ENCODE data around the gene TNPO1. TPM values are rescaled to one million over a fixed set of nuclear protein-coding genes. Genes with fewer than 3 reads are reported as not detected.

TNPO1 gene
- polyA plus RNA-seq, 1 donor from 2014 or later = 103 TPM

- H3K79me2 ChIP-seq (replicated peaks; ENCODE audit: insufficient read depth, low read length) = peaks cover 11% of the 10 kb centered on the region
- no peak for TF ChIP-seq RAD21 (conservative IDR thresholded peaks at IDR 0.05)
- no peak for TF ChIP-seq EZH2 (IDR thresholded peaks at IDR 0.05; ENCODE audit: borderline replicate concordance, insufficient read depth, low read length, poor library complexity, severe bottlenecking)
- TF ChIP-seq POLR2AphosphoS5 (IDR thresholded peaks at IDR 0.05) = no peak
- TF ChIP-seq SMC3 (conservative IDR thresholded peaks at IDR 0.05; ENCODE audit: poor library complexity) = no peak
These were observed 68.4 kb downstream of the TNPO1 start for GRCh38 chr5:72884892-72885291.

GRCh38 chr5:72885824-72886223 is 69.4 kb downstream of the TNPO1 start:
- Histone ChIP-seq H3K4me3 (ENCODE audit: low read length) (no peak overlapping the region), H3K4me2 (ENCODE audit: low read length) (no peak overlapping the region), H2AFZ (ENCODE audit: low read depth, low read length) (no peak overlapping the region), H3K36me3 (ENCODE audit: insufficient read depth, low read length) (peaks cover 37% of the 10 kb centered on the region), H3F3A (ENCODE audit: insufficient read depth, low read length, poor library complexity, severe bottlenecking) (no peaks in the 10 kb centered on the region), H3K9me3 (ENCODE audit: low read length) (no peaks in the 10 kb centered on the region), H3K9ac (ENCODE audit: low read length) (no peak overlapping the region), H4K20me1 (ENCODE audit: insufficient read depth) (no peaks in the 10 kb centered on the region), H3K27me3 (ENCODE audit: insufficient read depth, low read depth, low read length) (no peaks in the 10 kb centered on the region), H3K9me2 (ENCODE audit: insufficient read depth, low read length) (no peaks in the 10 kb centered on the region), H3K27ac (ENCODE audit: low read length) (no peak overlapping the region), H3K79me2 (replicated peaks; ENCODE audit: insufficient read depth, low read length) (peaks cover 11% of the 10 kb centered on the region)
- TF ChIP-seq POLR2AphosphoS5 (IDR thresholded peaks at IDR 0.05) = no peak

More at GRCh38 chr5:72884892-72885291, 68.4 kb downstream of the TNPO1 start:
- Histone ChIP-seq H3K4me3 (ENCODE audit: low read length) (no peak overlapping the region), H3F3A (ENCODE audit: insufficient read depth, low read length, poor library complexity, severe bottlenecking) (no peaks in the 10 kb centered on the region), H3K9me2 (ENCODE audit: insufficient read depth, low read length) (no peaks in the 10 kb centered on the region), H3K9ac (ENCODE audit: low read length) (no peak overlapping the region), H3K27ac (ENCODE audit: low read length) (no peak overlapping the region), H3K4me2 (ENCODE audit: low read length) (no peak overlapping the region), H3K36me3 (ENCODE audit: insufficient read depth, low read length) (peaks cover 28% of the 10 kb centered on the region), H3K27me3 (ENCODE audit: insufficient read depth, low read depth, low read length) (no peaks in the 10 kb centered on the region), H3K9me3 (ENCODE audit: low read length) (no peaks in the 10 kb centered on the region), H4K20me1 (ENCODE audit: insufficient read depth) (no peaks in the 10 kb centered on the region), H2AFZ (ENCODE audit: low read depth, low read length) (no peak overlapping the region)

GRCh38 chr5:72888595-72888994 is 72.1 kb downstream of the TNPO1 start:
- Histone ChIP-seq H3K36me3 (ENCODE audit: insufficient read depth, low read length) (peaks cover 37% of the 10 kb centered on the region), H3K4me3 (ENCODE audit: low read length) (no peak overlapping the region), H3K27me3 (ENCODE audit: insufficient read depth, low read depth, low read length) (no peaks in the 10 kb centered on the region), H3K27ac (ENCODE audit: low read length) (no peak overlapping the region), H3K9ac (ENCODE audit: low read length) (no peak overlapping the region), H3K9me3 (ENCODE audit: low read length) (no peaks in the 10 kb centered on the region), H4K20me1 (ENCODE audit: insufficient read depth) (no peaks in the 10 kb centered on the region), H3K79me2 (replicated peaks; ENCODE audit: insufficient read depth, low read length) (peaks cover 5% of the 10 kb centered on the region), H2AFZ (ENCODE audit: low read depth, low read length) (no peak overlapping the region), H3F3A (ENCODE audit: insufficient read depth, low read length, poor library complexity, severe bottlenecking) (no peaks in the 10 kb centered on the region), H3K9me2 (ENCODE audit: insufficient read depth, low read length) (no peaks in the 10 kb centered on the region), H3K4me2 (ENCODE audit: low read length) (no peak overlapping the region)
- TF ChIP-seq MXI1 (conservative IDR thresholded peaks at IDR 0.05; ENCODE audit: poor library complexity, severe bottlenecking) = no peak
- no peak for TF ChIP-seq POLR2AphosphoS5 (IDR thresholded peaks at IDR 0.05)
- no peak for TF ChIP-seq EP300 (conservative IDR thresholded peaks at IDR 0.05; ENCODE audit: poor library complexity, severe bottlenecking)
- TF ChIP-seq RAD21 (conservative IDR thresholded peaks at IDR 0.05) = no peak
- TF ChIP-seq TAF1 (IDR thresholded peaks at IDR 0.05; ENCODE audit: low read depth) = no peak
- TF ChIP-seq EZH2 (IDR thresholded peaks at IDR 0.05; ENCODE audit: borderline replicate concordance, insufficient read depth, low read length, poor library complexity, severe bottlenecking) = no peak
- no peak for TF ChIP-seq REST (IDR thresholded peaks at IDR 0.05; ENCODE audit: borderline replicate concordance)
- TF ChIP-seq CTCF (IDR thresholded peaks at IDR 0.05; ENCODE audit: poor library complexity, severe bottlenecking) = no peak
- no peak for TF ChIP-seq SMC3 (conservative IDR thresholded peaks at IDR 0.05; ENCODE audit: poor library complexity)
